GM12865 (cell line): Measurements from ENCODE around the gene ANAPC13.

Experiments
- DNase-seq: peaks from one replicate; pipeline ENCODE4 v3.0.0; 2010; ENCODE audit warnings: low read depth
- H3K4me3 ChIP-seq: 2 replicates; pipeline ENCODE4 v1.5.1; 2011; ENCODE audit warnings: mild to moderate bottlenecking, low read depth, low read length, control low read depth
- CTCF ChIP-seq: IDR thresholded peaks from 2 replicates; pipeline ENCODE4 v1.5.1; 2011; ENCODE audit warnings: low read length, control low read depth, low read depth, inconsistent platforms; ENCODE audit not compliant: insufficient read depth; ENCODE audit errors: missing control alignments

Gene ANAPC13

GRCh38 chr3:134437211-134437752 lies 48.5 kb downstream of the ANAPC13 start:
- DNase-seq: no peak
- no peak for TF ChIP-seq CTCF
- no peak overlapping the region for H3K4me3 ChIP-seq

GRCh38 chr3:134432236-134432635 lies 53.5 kb downstream of the ANAPC13 start:
- no peak overlapping the region for H3K4me3 ChIP-seq
- no peak for DNase-seq
- TF ChIP-seq CTCF: no peak

GRCh38 chr3:134430950-134431445 lies 54.8 kb downstream of the ANAPC13 start:
- TF ChIP-seq CTCF: no peak
- H3K4me3 ChIP-seq: no peak overlapping the region
- peak; percentile 18 for DNase-seq

GRCh38 chr3:134430174-134430573 lies 55.6 kb downstream of the ANAPC13 start:
- H3K4me3 ChIP-seq: no peak overlapping the region
- DNase-seq: no peak
- no peak for TF ChIP-seq CTCF

- no peak overlapping the region for H3K4me3 ChIP-seq
- no peak for TF ChIP-seq CTCF
- no peak for DNase-seq
These were observed 57.4 kb downstream of the ANAPC13 start for GRCh38 chr3:134428401-134428800.
